Measurements from ENCODE around the gene ANKRD23.

GRCh38 chr2:96869281-96869821, 25.5 kb upstream of the ANKRD23 start:
- TF ChIP-seq MXI1 (conservative IDR thresholded peaks at IDR 0.05; ENCODE audit: poor library complexity, severe bottlenecking), result no peak
- no peak for TF ChIP-seq CTCF (IDR thresholded peaks at IDR 0.05; ENCODE audit: poor library complexity, severe bottlenecking)
- TF ChIP-seq EP300 (conservative IDR thresholded peaks at IDR 0.05; ENCODE audit: poor library complexity, severe bottlenecking), result no peak
- no peak for TF ChIP-seq POLR2AphosphoS5 (IDR thresholded peaks at IDR 0.05)
- no peak for TF ChIP-seq EZH2 (IDR thresholded peaks at IDR 0.05; ENCODE audit: borderline replicate concordance, insufficient read depth, low read length, poor library complexity, severe bottlenecking)
- no peak for TF ChIP-seq REST (IDR thresholded peaks at IDR 0.05; ENCODE audit: borderline replicate concordance)
